Stimulated activated naive CD4-positive, alpha-beta T cell (primary cell): Measurements from ENCODE around the gene RPL32.
A peak's percentile ranks its signal among the peaks of the same experiment; 100 is the strongest.
"Not testable (repeated sequence)": the region's sequence is repeated elsewhere in the genome, so short reads cannot be mapped to it uniquely, and the experiment has no call there.

Experiments
- DNase-seq, 6 experiments: peaks; one replicate each; lab custom pipeline; 2025; lab: John Stamatoyannopoulos, UW

The RPL32 gene

GRCh38 chr3:12868039-12869034, 27.0 kb upstream of the RPL32 start:
- DNase-seq, result peak; percentile 21 to 77 (median 42)

- no peak for DNase-seq
These were observed 25.5 kb upstream of the RPL32 start for GRCh38 chr3:12866836-12867235.

GRCh38 chr3:12865271-12865670, 23.9 kb upstream of the RPL32 start:
- DNase-seq, result no peak

GRCh38 chr3:12862387-12862786, 21.0 kb upstream of the RPL32 start:
- no peak for DNase-seq

GRCh38 chr3:12861611-12862010, 20.2 kb upstream of the RPL32 start:
- no peak for DNase-seq

GRCh38 chr3:12859840-12860239, 18.5 kb upstream of the RPL32 start:
- no peak for DNase-seq

GRCh38 chr3:12856626-12857025, 15.3 kb upstream of the RPL32 start:
- DNase-seq, result no peak

- no peak for DNase-seq
These were observed 13.2 kb upstream of the RPL32 start for GRCh38 chr3:12854565-12854964.

GRCh38 chr3:12853847-12854246, 12.5 kb upstream of the RPL32 start:
- DNase-seq, result not testable (repeated sequence)

GRCh38 chr3:12852201-12852600, 10.8 kb upstream of the RPL32 start:
- no peak for DNase-seq

- DNase-seq, result no peak
These were observed 4.4 kb upstream of the RPL32 start for GRCh38 chr3:12845811-12846210.

- DNase-seq, result no peak
These were observed 1.1 kb upstream of the RPL32 start for GRCh38 chr3:12842469-12842868.

GRCh38 chr3:12841970-12842328, 584 bp upstream of the RPL32 start:
- no peak for DNase-seq

- DNase-seq, result no peak
These were observed 695 bp downstream of the RPL32 start for GRCh38 chr3:12840591-12841148.

GRCh38 chr3:12840148-12840547, 1.2 kb downstream of the RPL32 start:
- not testable (repeated sequence) for DNase-seq

- no peak for DNase-seq
These were observed 2.0 kb downstream of the RPL32 start for GRCh38 chr3:12839156-12839946.

GRCh38 chr3:12838179-12838965, 3.0 kb downstream of the RPL32 start:
- DNase-seq, result no peak

- no peak for DNase-seq
These were observed 3.9 kb downstream of the RPL32 start for GRCh38 chr3:12837295-12837986.

- no peak for DNase-seq
These were observed 6.2 kb downstream of the RPL32 start for GRCh38 chr3:12835052-12835665.

- no peak for DNase-seq
These were observed 7.9 kb downstream of the RPL32 start for GRCh38 chr3:12833222-12834161.
